NK-92 (cell line): ENCODE results near the gene DOCK11.
"Not testable (repeated sequence)": the region's sequence is repeated elsewhere in the genome, so short reads cannot be mapped to it uniquely, and the experiment has no call there.

ENCODE experiments used
- DNase-seq: peaks from one replicate; lab custom pipeline; 2025; ENCODE audit not compliant: unreplicated experiment; lab: John Stamatoyannopoulos, UW

DOCK11 gene

DNA sequence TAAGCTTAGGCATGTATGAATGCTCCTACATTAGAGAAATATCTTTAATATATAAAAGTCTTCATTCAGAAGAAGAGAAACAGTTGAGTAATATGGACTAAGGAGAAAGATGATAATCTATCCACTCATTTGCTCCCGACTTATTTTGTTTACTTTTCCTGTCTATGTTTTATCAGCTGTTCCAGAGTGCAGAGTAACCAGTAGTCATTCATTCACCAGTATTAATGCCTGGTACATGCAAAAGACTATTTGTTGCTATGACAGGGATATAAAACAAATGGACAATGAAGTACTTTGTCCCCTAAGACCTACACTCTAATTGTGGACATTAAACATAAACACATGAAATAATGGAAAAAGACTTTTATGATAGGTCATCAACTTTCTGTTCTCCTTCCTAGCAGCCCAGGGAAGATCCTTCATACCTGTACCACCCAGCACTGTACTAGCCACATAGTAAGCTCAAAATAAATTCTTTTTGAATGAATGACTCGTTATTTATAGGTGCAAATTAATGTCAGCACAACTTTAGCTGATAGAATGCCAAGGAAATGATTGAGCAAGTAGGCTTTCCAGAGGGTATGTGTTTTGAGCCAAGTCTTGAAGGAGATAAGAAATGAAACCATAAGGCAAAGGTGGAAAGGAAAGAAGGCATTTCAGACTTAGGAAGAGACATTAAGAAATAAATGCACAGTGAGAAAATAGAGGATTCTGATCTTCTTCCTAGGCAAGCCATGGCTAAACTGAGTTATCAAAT is 186.8 kb downstream of the DOCK11 start:
- no peak for DNase-seq

DNA sequence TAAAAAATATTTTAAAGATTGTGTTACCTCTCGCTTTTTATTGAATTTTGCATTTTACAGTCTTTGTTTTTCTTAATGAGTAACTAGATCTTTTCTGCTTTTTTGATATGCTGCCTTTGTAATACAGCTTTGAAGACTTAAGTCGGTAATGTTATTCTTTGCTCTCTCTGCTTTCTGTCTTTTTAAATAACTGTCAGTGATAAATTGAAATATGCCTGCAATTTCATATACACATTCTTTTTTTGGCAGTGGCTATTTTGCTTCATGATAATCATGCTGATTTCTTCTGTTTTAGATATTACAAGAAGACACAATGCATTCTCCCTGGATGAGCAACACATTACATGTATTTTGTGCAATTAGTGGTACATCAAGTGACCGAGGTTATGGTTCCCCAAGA is 189.8 kb downstream of the DOCK11 start:
- no peak for DNase-seq

DNA sequence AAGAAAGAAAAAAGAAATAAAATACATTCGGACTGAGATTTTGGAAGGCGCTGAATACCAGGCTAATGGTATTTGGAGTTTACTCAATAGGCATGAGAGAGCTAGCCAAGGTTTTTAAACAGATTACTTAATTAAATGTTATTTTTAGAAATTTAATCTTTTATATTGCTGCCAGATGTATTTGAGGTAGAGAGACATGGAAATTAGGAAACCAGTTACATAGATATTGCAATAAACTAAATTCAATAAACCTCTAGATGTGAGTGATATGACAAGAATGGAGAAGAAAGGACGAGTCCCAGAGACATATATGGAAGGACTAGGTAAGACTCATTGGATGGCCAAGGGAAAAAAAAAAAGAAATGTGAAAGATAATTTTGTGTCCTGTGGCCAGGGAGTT is 193.3 kb downstream of the DOCK11 start:
- no peak for DNase-seq

DNA sequence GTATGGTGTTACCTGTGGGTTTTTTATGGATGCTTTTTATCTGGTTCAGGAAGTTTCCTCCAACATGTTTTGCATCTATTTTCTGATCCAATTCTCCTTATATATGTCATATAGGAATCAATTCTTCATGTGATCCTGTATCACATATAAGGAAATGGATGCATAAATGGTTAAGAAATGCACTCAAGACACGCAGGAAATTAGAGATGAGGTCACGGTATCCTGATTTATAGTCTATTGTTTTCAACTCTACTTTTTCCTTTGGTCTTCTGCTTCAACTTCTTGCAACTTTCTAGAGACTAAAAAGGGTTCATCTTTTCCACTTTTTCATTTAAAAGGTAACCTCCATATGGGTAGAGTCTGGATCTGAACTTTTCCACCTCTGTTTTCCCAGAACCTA is 198.2 kb downstream of the DOCK11 start:
- no peak for DNase-seq

DNA sequence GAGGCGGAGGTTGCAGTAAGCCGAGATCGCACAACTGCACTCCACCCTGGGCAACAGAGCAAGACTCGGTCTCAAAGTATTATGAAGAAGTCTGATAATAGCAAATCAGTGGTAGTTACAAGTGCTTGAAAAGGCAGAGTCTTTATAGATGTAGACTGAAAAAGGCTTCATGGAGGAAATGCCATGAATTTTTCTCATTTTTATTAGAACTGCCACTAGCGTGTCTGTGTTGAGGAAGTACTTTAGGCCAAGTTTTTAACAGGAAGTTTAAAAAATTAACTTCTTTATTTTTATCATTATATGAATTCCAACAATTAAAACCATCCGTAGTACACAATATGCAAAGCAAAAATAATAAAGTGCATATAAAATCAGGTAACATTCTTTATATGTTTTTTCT is 199.0 kb downstream of the DOCK11 start:
- no peak for DNase-seq

DNA sequence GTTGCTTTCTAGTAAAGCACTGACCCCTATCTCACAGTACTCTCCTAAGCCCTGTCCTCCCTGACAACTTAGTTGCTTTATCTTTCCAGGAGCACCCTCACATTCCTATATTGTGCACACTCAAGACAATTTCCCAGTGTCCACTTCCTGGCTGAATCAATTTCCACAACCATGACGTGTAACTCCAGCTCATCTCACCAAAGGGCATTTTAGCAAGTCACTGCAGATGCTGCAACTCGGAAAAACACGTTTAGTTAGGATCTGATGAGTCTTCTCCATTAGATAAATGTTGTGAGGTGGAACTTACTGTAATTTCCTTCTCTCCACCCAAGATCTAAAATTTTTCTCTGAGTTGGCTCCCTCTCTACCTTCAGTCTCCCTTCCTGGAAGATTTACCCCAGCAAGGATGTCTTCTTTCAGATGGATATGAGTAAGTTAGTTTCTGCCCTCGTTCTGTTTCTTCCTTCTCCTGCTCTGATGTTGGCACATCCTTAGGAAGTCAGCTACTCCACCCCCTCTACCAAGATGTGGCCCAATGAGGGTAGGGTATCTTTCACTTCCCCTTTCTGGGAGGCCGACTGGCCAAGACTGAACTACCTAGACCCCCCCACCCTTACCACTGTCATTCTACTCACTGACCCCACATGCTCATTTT is 203.0 kb downstream of the DOCK11 start:
- no peak for DNase-seq

DNA sequence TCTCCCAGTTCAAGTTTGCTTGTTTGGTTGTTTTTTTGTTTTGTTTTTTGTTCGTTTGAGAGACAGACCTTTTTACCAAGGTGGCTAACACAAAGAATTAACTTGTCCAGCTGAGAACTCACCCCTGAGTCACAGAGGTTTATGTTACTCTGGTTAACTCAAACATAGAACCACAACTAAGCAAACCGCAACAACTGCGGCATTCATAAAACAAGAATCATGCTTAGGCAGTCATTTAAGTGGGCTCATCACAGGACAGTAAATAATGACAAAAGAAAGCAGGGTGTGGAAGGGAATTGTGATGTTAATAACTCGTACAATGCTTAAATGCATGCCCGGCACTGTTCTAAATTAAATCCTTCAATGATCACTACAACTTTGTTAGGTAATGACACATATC is 207.1 kb downstream of the DOCK11 start:
- DNase-seq, result no peak

DNA sequence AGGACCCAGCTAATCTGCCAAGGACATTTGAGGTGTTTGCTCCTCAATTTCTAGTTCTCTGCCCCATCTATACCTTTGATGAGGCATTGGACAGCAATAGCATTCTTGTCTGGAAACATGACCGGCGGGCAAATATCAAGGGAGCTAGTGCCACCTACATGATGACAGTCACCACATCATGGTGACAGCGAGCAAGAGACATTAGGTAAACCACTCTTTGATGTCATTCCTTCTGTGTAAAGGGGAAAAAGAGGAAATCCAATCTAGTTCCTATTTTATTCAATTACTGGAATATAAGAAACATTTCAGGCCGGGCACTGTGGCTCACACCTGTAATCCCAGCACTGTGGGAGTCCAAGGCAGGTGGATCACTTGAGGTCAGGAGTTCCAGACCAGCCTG is 211.1 kb downstream of the DOCK11 start:
- no peak for DNase-seq

DNA sequence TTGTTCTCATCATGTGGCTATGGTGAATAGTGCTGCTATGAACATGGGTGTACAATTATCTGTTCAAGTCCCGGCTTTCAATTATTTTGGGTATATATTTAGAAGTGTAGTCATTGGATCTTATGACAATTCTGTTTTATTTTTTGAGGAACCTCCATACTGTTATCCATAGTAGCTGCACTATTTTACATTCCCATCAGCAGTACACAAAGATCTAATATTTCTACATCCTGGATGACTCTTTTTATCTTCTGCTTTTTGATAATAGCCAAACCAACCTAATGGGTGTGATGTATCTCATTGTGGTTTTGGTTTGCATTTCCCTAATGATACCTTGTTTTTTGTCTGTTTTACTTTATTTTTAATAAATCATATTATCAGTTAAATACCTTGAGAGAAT is 218.9 kb downstream of the DOCK11 start:
- no peak for DNase-seq

DNA sequence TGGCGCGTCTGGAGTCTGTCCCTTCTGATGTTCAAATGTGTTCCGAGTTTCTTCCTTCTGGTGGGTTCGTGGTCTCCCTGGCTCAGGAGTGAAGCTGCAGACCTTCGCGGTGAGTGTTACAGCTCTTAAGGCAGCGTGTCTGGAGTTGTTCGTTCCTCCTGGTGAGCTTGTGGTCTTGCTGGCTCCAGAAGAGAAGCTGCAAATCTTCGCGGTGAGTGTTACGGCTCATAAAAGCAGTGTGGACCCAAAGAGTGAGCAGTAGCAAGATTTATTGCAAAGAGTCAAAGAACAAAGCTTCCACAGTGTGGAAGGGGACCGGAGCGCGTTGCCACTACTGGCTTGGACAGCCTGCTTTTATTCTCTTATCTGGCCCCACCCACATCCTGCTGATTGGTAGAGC is 220.3 kb downstream of the DOCK11 start:
- DNase-seq, result not testable (repeated sequence)

DNA sequence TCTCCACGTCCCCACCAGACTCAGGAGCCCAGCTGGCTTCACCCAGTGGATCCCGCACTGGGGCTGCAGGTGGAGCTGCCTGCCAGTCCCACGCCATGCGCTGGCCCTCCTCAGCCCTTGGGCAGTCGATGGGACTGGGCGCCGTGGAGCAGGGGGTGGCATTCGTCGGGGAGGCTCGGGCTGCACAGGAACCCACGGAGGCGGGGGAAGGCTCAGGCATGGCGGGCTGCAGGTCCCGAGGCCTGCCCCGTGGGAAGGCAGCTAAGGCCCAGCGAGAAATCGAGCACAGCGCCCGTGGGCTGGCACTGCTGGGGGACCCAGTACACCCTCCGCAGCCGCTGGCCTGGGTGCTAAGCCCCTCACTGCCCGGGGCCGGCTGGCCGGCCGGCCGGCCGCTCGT is 221.2 kb downstream of the DOCK11 start:
- DNase-seq, result not testable (repeated sequence)

DNA sequence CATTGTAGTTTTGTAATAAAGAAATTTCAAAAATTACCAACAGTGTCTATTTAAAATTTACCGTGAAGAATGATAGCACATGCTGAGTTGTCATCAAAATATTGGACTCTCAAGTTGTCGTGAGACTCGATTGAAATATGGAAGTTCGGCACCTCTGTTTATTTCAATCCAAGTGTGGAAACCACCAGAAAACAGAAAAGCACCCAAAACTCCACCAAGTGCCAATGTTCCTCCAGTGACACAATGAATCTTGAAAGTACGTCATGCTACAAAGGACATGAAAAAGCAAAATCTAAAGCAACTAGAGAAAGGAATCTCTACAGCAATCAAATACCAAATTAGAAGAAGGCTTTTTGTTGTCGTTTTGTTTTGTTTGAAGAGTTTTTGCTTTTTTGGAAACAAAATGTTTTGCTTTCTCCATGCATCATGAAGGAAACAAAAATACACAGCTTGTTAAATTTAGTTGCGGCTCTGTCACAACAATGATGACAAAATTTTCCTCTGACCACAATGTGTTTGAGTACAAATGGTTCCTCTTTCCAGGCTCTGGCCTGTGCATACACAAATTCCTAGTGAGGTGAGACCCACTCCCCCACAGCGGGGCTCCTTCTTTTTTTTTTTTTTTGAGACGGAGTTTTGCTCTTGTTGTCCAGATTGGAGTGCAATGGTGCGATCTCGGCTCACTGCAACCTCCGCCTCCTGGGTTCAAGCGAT is 222.2 kb downstream of the DOCK11 start:
- no peak for DNase-seq

DNA sequence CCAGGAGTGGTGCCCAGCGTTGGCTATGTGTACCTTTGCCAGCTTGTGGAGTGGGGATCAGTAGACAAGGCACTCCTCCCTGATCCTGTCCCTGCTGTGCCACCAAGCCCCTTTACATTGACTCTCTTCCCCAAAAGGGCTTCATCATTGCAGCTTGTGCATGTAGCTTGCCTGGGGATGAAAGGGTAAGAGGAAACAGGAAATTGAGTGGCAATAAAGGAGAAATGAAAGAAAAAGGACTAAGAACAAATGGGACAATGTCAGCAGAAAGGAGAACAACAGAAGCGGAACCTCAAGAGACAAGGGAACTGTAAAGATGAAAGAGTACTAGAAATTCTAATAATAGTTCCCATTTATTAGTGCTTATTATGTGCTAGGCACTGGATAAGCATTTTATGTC is 223.1 kb downstream of the DOCK11 start:
- DNase-seq, result no peak

DNA sequence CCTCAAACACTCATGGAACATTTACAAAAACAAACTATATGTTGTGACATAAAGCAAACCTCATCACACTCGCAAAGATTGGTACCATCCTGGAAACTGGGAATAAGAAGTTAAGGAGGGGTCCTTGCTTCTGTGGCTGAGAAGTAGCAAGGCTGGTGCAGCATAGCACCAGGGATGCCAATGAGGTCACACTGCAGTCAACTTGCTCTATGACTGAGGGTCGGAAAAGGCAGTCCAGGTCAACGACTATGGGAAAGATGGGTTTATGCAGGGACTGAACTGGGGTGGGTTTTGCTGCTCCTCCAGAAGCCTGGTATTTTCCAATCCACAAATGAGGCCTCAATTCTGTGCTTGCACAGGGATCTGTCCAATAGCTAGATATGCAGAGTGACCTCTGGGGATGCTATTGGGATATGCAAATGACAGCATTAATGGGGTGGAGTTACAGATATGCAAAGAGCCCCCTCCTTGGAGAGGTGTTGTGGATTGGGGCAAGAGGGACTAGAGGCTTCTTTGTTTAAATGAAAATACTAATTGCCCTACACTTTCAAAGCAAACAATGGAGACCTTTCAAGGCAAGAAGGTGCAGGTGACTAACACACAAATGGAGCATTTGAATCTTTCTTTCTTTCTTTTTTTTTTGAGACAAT is 224.6 kb downstream of the DOCK11 start:
- no peak for DNase-seq

DNA sequence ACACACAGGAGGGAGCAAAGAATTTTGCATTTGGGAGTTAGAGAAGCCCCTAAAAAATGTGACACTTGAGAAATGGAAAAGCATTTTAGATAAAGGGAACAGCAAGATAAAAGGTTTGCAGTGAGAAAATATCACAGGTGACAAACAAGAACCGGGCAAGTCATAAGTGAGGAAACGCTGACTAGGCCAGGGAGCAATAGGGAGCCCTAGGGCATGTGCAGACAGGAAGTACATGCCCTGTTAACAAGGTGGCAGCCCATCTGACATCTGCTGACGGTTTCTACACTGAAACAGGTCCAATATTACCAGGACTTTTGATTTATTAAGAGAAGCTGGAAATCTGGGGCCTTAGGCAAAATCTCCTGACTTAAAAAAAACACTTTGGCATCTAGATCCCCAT is 227.8 kb downstream of the DOCK11 start:
- DNase-seq, result no peak

DNA sequence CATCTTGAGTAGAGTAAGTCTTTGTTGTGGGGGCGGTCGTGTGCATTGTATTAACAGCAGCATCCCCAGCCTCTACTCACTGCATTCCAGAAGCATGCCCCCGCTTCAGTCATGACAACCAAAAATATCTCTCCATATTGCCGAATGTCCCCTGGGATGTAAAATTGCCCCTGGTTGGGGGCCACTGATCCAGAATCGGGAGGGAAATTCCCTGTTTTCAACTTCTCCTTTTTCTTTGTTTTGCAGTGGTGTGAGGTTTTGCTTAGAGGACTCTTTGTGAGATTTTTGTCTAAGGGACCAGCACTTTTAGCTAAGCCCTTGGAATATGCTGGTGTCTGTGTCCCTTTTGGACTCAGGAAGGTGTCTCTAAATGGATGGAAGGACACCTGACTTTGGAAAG is 228.8 kb downstream of the DOCK11 start:
- no peak for DNase-seq

DNA sequence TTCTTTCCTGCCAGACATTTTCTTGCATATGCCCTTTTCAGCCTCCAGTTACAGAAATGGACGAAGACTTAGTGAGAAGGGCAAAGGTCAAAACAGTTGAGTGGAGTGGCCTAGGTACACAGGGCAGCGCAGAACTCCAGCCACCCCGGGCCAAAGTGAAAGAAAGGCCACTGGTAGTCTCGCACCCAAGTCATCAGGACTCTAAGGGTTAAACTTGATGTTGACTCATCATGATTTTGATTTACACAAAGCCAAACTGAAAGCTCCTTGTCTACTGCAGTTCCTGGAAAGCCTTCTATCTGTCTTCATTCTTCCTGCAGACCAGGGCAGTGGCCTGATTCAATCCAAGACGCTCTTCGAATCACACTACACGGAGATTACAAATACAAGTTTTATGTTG is 229.2 kb downstream of the DOCK11 start:
- DNase-seq, result no peak

DNA sequence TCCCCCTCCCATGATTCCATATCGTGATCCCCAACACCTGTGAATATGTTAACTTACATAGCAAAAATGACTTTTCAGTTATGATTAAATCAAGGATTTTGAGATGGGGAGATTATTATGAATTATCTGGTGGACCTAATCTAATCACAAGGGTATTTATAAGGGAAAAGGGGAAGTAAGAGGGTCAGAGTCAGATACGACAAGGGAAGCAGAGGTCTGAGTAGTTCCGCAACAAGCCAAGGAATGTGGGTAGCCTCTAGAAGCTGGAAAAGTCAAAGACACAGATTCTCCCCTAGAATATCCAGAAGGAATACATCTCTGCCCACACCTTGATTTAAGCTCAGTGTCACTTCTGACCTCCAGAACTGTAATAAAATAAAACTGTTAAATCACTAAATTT is 230.8 kb downstream of the DOCK11 start:
- DNase-seq, result no peak

DNA sequence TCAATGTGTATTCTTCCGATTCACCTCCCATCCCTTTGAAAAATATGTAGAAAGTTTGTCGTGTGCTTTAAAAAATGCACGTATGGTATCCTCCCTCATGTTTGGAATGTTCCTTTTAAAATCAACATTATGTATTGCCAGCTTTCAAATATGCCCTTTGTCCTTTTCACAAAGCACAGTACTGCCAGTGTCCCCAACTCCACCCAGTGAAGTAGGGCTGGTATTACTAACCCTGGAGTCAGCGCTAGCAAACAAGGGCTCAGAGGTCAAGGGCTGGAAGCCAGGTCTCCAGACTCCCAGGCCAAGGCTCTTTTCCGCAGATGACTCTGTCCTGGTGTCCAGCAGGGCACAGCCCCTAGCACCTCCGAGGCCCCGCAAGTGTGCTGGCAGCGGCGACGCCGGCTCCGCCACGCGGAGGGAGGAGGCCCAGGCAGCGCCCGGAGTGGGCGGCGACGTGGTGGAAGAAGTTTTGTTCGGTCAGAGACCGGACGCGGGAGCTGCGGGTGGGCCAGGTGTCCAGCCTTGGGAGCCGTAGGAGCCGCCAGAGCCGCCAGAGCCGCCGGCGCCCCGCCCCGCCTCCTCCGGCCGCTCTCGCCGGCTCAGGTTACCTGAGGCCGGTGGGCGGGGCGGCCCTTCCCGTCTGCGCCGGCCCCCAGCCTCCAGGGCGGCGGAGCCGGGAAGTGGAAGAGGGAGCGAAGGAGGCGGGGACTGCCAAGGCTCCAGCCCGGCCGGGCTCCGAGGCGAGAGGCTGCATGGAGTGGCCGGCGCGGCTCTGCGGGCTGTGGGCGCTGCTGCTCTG is 231.5 kb downstream of the DOCK11 start, which contains the start of gene IL13RA1:
Gene IL13RA1, plus strand, starts transcription at position 720 of the 799 bp plus-strand sequence. Its CDS starts 33 bp downstream, at position 753.
- DNase-seq, result no peak

DNA sequence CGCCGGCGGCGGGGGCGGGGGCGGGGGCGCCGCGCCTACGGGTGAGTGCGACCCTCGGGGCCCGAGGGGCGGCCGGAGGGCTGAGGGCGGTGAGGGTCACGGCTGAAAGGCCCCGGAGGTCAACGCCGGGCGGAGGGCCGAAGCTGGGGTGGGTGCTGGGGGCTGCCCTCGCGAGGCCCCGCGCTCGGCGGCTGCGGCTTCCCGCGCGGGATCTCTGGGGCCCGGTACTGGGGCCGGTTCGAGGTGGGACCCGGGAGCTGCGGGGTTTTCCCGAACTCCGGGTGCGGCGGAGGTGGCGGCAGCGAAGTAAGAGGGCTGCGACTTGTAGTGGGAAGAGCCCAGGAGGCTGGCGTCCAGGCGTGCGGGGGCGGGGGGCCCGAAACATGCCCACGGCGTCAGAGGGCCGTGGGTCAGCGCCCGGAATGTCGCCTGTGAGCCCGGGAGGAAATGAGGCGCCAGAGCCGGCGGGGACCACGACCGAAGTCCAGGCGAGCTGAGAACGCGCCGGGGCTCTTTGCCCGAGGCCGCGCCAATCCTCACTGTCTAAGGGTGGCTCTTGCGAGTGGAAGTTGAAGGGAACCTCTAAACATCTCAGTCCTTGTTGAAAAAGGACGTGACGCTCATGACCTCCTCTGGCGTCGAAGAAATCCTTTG is 232.2 kb downstream of the DOCK11 start:
- no peak for DNase-seq
